HG02798 (cell line): Measurements from ENCODE around the gene GAS2L1.

ENCODE experiments used
- ATAC-seq: cut with Tn5 transposase; IDR thresholded peaks from one replicate; pipeline ENCODE4 v1.9.1; 2021; ENCODE audit warnings: mild to moderate bottlenecking; ENCODE audit not compliant: unreplicated experiment, poor library complexity

Gene GAS2L1

DNA sequence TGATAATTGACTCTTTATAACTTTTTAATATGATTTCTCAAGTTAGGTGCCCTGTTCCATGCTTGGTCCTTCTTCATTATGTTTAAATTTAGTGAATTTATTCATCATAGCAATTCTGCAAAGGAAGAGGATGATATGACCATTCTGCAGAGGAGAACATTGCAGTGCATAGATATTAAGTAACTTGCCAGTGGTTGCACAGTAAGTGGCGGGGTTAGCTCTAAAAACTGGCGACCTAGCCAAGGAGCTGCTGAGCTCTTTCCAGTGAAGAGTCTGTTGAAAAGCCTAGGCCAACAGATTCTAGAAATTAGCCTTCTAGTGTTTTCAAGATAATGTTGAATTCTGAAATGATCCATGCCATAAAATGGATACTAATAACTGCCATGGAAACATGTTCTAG lies 33.8 kb upstream of the GAS2L1 start:
- ATAC-seq: no peak

DNA sequence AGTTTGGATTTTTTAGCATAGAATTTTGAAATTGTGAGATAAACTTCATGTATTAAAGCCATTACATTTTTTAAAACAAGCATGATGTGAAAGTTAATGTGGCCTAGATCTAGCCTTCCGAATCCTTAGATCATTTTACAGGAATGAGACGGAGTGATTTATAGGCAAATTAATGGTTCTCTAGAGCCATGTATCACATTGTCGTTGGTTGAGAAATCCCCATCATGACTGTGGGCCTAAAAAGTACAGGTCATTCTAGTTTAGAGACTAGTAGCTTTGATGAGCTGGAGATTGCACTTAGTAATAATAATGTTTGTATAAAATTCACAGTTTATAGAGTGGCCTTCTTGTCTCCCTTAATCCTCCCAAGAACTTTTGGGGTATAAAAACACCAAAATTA lies 31.3 kb upstream of the GAS2L1 start:
- no peak for ATAC-seq

DNA sequence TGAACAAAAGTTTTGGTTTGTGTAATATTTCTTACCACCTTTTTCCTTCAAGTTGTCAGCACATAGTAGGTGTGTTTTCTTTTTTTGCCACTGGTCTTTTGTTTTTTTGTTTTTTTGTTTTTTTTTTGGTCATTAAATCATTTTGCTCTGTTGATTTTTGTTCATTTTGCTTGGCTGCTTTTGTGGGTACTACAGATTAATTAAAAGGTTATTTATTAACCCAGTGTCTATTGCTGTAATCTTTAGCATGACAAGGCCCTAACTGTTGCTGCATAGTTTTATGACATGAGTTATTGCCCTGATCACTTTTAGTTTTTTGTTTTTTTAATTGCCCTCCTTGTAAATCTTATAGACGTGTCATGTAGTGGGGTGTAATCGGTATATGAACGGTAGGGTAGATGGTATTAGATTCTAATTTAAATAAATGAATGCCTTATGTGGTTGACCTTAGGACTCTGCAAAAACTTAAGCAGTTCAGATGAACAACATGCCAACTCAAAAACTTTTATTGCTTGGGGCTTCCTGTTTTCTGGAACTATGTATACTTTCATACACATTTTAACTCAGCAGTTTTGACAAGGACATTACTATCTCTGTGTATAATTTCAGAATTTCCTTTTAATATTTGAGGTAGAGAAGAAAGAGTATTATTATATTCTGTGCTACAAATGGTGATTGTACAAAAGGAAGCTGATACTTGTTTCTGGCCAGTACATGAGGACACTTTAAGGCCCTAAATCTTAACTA lies 30.5 kb upstream of the GAS2L1 start:
- no peak for ATAC-seq

DNA sequence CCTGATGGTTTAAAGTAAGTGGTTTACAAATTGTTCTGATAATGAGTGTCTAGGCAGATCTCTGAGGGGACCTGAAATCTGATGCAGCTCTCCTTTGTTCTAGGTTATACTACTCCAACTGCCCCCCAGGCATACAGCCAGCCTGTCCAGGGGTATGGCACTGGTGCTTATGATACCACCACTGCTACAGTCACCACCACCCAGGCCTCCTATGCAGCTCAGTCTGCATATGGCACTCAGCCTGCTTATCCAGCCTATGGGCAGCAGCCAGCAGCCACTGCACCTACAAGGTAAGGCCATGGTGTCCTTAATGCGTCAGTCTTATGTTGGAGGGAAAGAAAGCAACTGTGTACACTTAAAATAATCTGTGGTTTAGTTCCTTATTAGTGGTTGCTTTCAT lies 28.5 kb upstream of the GAS2L1 start:
- ATAC-seq: no peak

DNA sequence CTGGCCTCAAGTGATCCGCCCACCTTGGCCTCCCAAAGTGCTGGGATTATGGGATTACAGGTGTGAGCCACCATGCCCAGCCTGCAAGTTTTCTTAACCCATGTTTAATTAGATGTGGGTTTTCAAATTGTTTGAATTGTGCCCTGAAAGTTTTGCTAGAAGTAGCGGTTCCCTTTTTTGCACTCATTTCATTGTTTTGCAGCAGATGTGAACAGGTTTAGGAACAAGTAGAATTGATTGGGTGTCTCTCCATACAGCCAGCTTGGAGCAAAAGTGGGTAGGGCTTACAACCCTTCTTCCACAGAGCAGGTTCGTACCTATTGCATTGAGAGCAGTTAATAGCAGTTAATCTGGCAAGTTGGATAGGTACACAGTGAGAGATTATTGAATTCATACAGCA lies 22.3 kb upstream of the GAS2L1 start:
- ATAC-seq: no peak

DNA sequence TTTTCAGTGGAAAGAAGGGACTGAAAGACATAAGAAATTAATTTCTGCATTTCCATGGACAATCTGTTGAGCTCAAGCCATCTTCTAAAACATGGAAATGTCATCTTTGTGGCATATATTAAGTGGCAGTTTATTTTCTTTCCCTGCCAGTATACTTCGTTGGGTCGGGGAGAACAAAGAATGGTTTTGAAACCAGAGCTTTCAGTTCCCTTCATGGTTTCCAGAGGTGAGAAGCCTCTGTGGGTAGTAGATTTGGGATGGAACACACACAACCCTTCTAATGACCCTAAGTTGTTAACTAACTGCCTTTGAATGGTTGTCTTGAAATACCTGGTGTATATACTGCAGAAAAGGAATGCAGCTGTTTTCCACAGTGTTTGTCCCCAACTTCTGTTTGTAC lies 17.6 kb upstream of the GAS2L1 start:
- no peak for ATAC-seq

DNA sequence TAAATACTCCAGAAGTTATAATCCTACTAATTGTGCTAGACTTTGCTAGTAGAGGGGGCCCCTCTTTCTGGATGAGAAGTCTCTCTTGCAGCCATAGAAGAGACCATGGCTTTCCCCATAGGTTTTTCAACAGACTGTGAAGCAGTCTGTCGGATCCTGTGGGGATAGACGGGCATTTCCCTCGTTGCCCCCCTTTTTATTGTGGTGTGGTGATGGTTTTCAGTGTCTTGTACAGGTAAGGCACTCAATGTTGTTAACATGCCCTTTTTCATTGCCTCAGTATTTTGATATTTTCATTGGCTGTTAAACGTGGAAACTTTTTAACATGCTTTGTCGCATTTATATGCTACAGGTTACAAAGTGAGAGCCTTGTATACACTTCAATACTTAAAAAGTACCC lies 16.4 kb upstream of the GAS2L1 start:
- no peak for ATAC-seq

DNA sequence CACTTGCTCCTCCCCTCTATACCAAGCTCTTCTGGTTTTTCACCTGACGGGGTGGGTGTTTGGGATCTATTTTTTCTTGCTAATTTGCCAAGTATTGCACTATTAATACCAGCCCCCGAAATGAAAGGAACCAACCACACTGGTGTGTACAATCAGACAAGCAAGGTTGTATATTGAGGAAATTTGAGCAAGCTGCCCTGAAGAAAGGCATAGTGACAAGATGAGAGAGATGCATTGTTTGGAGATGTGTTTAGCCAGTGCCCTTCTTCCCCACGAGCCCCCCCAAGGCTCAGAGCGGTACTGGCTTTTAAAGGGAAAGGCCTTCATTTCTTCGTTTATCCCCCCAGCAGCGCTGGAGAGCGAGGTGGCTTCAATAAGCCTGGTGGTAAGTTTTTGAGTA lies 15.2 kb upstream of the GAS2L1 start:
- ATAC-seq: no peak

DNA sequence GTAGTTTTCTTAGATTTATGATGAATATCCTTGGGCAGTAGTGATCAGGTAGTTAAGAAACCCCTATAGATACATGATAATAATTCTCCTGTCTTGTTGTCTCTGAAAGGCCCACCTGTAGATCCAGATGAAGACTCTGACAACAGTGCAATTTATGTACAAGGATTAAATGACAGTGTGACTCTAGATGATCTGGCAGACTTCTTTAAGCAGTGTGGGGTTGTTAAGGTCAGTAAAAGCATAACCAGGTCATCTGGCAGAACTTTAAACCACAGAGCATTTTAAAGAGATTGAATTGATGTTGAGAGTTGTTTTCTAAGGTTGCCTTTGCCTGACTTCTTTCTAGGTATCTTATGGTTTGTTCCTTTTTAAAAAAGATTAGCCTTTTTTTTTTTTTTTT lies 14.1 kb upstream of the GAS2L1 start:
- no peak for ATAC-seq

DNA sequence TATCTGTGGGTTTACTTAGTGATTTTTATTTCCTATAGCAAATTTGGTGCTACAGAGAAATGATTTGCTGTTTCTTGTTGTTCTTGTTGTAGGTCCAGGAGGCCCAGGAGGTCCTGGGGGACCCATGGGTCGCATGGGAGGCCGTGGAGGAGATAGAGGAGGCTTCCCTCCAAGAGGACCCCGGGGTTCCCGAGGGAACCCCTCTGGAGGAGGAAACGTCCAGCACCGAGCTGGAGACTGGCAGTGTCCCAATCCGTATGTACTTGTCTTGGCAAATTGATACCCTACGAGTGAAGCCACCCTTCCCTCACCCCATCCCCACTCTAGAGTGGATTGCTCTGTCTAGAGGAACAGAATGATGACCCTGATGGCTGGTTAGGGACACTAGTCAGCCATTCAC lies 7.8 kb upstream of the GAS2L1 start:
- ATAC-seq: no peak

DNA sequence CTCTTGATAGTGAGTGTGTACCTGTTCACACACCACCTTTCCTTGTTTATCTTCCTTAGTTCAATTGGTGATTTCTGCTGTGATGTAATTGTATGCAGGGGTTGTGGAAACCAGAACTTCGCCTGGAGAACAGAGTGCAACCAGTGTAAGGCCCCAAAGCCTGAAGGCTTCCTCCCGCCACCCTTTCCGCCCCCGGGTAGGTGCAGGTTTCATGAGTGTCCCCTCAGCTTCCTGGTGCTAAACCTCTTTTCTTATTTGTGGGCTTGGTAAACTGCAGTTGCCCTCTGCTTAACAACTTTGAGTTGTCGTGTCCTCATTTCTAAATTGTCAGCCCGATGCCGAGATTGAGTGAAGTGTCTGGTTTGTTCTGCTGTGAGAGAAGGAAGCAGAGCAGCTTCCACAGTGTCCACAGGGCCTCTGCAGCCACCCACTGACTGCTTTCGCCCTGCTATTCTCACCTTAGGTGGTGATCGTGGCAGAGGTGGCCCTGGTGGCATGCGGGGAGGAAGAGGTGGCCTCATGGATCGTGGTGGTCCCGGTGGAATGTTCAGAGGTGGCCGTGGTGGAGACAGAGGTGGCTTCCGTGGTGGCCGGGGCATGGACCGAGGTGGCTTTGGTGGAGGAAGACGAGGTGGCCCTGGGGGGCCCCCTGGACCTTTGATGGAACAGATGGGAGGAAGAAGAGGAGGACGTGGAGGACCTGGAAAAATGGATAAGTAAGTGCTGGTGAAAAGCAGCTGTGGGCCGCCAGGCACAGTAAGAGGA lies 7.1 kb upstream of the GAS2L1 start:
- ATAC-seq: no peak

DNA sequence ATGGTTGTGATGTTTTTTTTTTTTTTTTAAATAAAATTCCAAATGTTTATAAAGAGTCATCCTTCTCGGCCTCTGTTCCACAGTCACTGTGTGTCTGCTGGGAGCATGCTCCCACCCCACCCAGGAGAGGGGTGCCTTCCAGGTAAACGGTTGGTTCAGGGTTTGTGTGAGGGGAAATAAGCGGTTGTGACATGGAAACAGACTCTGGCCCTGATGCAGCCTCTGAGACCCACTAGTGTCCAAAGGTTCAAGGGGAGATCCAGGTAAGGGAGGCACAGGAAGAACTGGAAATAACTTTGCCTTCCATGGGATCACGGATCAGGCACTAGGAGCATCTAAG lies 6.0 kb upstream of the GAS2L1 start:
- ATAC-seq: no peak

DNA sequence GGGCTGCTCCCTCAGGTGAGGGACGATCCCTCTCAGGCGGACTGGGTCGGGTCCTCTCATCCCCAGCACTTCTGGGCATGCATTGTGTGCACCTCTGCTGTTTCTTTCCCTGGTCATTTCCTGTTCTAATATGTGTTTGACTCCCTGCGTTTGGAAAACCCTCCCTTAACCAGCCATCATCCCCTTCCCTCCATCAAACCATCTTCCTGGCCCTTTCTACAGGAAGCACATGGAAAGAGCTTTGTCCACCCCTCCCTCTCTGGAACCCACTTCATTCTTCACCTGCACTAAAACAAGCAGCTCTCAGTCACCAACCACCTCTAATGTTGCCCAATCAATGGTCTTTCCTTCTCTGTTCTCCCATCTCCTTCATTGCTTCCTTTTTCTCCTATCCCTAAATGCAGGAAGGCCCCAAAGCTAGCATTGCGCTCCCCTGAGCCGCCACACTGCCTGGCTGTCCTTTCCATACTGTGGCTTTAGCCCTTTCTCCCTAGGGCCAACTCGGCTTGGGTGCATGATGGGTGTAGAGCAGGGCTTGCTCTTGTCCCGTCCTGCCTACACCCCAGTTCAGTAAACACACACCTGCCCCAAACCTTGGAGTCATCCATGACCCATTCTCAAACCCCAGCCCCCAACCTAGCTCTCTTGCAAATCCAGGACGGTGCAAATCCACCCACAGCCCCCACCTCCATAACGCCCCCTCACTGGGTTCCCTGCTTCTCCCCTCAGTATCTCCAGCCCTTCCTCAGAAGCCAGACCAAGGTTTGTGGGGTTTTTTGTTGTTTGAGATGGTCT lies 5.4 kb upstream of the GAS2L1 start:
- no peak for ATAC-seq

DNA sequence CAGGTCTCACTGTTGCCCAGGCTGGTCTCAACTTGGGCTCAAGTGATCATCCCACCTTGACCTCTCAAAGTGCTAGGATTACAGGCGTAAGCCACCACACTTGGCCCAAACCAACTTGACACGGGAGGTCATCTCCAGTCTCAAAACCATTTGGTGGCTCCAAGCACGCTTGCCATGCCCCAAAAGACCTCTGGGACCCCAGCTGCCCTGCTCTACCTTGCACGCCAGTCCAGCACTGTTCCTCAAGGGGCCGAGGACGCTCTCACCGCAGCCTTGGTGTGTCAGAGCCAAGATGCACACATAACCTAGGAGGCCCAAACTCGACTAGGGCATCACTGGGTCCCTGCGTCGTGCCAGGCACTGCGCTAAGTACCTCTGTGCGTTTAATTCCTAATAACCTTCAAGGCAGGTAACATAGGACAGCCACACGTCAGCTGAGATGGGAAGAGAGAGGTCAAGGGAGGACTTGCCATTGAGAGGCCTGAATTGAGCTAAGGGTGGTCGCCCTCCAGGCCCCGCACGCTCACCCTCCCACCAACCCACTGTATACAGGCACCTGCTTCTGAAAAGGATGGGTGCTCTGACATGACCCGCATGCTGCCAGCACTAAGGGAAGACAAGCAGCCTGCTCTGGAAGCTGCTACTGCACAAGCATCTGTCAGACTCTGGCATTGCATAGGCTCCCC lies 4.6 kb upstream of the GAS2L1 start:
- ATAC-seq: no peak

DNA sequence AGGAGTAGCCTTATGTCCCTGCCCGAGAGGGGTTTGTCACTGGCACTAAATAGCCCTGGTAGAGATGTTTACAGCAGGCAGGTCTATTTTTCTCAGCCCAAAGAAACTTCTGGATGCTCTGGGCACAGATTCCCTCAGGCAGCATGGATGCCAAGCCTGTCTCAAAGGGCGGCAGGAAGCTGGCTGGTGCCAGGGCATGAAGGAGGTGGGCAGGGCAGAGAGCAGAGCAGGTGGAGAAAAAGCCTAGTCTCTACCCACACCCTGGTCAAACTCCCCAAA lies 4.1 kb upstream of the GAS2L1 start:
- ATAC-seq: no peak

DNA sequence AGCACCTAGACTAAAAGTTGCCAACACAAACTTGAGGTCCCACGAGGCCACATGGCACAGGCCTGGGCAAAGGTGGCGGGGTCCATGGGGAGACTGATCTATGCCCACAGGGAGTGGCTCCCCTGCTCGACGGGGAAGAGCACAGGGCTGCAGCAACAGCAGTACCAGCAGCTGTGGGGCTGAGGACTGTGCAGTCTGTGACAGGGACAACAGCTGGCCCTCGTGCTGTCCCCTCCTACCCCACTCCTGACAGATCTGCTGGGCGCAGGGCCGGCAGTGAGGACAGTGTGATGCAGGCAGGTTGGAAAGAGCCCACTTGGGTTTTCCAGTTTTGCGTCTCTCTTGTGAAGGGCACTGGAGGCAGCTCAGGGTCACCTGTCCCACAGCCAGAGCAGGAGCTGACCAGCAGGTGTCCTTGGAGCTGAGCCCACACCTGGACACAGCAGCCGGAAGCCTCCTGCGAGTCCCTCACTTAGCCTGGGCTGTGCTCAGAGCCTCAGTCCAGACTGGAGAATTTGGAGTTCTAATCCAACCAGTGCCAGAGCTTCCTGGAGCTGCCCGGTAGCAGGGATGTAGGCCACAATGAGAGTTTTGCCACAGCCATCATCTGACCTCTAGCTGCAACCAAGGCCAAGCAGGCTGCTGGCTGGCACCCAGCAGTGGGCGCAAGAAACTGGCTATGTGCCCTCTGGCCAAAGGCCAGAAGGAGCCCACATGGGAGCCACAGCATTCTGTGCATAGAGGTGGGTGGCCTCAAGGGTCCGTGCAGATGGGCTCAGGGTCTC lies 3.6 kb upstream of the GAS2L1 start:
- no peak for ATAC-seq

DNA sequence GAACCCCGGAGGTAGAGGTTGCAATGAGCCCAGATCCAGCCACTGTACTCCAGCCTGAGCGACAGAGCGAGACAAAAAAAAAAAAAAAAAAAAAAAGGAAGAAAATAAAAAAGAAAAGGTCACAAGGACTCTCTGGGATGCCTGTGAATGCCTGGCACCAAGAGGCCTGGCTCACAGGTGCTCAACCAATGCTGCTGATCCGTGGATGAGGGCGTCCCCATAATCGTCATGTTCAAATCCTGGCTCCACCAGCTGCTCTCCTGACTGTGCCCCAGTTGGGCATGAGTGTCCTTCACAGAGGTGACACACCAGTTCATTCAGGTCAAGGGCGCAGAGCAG lies 645 bp upstream of the GAS2L1 start:
- ATAC-seq: no peak

DNA sequence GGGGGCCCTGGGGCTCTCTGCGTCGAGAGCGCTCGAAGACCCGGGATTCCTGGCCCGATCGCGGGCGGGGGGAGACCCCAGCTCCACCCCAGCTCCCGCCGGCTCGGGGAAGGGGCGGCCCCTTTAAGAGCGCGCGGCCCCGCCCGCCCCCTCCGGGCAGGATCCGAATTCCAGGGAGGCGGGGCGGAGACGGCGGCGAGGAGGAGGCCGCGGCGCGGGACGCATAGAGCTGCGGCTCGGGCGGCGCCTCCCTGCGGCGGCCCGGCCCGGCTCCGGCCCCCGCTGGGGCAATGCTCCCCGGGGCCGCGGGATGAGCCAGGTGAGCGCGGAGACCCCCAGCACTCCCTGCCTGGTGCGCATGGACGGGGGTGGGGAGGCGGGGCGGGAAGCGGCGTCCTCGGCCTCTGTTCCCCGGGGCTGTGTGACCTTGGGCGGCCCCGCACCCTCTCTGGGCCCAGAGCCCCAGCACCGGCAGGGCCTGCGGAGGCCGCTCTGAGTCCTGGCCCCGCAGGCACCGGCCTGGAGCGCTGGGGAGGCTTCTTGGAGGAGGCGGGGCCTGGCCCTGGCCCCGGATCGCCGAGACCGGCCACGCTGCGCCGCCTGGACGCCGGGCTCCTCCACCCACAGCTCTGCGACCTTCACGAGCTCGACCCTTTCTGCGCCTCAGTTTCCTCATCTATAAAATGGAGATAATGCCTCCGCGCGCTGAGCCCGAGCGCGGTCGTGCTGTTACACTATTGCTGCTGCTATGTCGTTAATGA lies 565 bp downstream of the GAS2L1 start:
- no peak for ATAC-seq

DNA sequence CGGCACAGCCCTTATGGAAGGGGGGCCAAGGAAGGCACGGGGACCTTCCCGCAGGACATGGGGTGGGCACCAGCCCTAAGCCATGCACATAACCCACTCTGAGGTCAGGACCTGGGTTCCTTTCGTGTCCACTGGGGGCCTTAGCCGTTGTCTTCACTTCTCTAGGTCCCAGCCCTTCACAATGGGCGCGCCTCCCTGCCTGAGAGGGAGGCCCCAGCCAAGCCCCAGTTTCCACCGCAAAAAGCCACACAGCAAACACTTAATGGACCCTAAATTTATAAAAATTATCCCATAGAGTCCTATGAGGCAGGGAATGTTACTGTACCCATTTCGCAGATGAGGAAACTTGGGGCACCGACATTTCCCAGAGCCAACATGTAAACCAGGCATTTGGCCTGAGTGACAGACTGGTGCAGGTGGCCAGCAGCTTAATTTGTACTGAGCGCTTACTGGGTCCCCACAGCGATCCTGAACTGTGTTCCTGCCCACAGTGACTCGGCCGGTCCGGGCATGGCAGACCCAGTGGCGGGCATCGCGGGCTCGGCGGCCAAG lies 1.2 kb downstream of the GAS2L1 start:
- ATAC-seq: no peak
